NCI-H128 (cell line): ENCODE measurements around the gene SLC6A4.
"Not testable (repeated sequence)": the region's sequence is repeated elsewhere in the genome, so short reads cannot be mapped to it uniquely, and the experiment has no call there.

ENCODE experiments used
- DNase-seq: peaks from one replicate; lab custom pipeline; 2025; ENCODE audit not compliant: unreplicated experiment; lab: John Stamatoyannopoulos, UW

SLC6A4 gene

GRCh38 chr17:30220414-30220813, 15.1 kb downstream of the SLC6A4 start:
- no peak for DNase-seq

DNA sequence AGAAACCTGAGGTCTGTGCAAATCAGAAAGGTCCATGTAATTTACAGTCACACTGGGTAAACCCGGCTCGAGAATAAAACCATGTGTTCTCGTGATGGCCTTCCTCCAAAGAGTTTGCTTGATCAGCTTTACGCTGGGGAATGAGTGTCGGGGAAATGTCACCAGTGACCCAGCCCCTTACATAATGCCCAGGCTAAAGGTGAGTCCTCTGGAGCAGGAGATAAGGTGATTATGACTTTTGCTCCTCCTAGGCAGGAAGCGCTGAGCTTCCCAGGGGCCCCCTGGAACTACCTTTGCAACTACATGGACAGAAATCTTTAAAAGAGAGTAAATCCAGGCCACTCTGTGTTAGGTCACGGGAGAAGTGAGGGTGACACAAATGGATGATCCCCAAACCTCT, 15.7 kb downstream of the SLC6A4 start:
- DNase-seq: no peak

- no peak for DNase-seq
Observed at GRCh38 chr17:30219315-30219714, 16.2 kb downstream of the SLC6A4 start.

- DNase-seq: no peak
Observed at GRCh38 chr17:30218799-30219198, 16.7 kb downstream of the SLC6A4 start.

GRCh38 chr17:30217746-30218245, 17.7 kb downstream of the SLC6A4 start:
- no peak for DNase-seq

DNA sequence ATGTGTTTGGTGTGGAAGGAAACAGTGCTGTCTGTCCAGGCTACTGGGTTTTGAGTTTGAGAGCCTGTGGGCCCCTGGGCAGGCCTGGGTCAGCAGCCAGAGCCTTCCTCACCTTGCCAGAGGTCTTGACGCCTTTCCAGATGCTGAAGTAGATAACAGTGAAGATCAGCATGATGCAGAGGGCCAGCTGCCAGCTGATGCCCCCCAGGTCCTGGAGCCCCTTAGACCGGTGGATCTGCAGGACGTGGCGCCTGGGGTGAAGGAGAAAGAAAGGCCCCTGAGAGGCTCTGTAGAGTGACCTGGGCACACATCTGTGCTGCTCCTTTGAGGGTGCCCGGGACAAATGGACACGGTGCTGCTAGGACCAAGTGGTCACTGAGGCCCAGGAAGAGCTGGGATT, 18.4 kb downstream of the SLC6A4 start:
- DNase-seq: no peak

DNA sequence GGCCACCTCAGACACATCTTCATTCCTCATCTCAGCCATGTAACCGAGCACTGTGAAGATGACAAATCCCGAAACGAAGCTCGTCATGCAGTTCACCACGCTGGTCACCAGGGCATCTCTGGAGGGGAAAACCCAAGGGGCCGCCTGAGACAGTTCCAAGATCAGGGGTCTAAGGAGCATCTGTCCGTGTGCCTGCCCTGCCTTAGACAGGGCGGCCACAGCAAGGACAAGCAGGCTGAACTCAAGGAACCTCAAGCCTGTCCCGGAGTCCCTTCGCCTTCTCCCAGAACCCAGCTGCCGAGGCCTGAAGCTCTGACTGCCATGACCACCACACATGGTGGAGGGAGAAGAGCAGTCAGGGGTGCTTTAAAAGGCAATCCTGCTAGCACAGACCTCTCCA, 22.7 kb downstream of the SLC6A4 start:
- no peak for DNase-seq

DNA sequence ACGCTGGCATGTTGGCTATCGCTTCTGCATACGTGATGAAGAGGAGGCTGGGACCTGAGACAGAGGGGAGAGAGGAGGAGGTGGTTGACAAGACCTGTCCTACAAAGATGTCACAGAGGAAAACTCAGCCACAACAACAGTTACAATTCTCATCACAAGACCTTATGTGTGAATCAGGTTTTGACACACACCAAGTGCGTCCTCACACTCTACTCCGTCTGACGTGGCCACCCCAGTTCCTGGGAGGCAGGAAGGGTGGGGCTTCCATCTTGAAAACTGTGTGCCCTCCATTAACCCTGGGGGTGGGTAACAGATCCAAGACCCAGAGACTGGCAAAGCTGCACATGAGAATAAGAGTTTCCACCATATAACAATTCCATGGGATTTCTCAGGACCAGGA, 24.1 kb downstream of the SLC6A4 start:
- DNase-seq: no peak

- no peak for DNase-seq
Observed at GRCh38 chr17:30210901-30211300, 24.6 kb downstream of the SLC6A4 start.

DNA sequence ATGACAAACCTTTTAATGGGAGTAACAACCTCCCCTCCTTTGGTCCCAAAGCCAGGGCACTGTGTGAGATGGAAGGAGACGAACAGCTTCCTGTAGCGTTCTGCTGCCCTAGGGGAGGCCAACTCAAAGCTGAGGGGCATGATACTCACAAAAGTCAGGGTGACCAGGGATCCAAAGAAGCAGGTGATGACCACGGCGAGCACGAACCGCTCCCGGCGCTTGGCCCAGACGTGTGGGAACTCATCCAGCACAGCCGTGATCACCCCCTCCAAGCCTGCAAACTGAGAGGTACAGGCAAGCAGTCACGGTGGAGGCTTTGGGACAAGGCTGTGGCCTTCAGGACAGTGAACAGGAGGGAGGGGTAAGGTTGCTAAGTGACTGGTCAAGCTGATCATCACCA, 25.1 kb downstream of the SLC6A4 start:
- no peak for DNase-seq

GRCh38 chr17:30209930-30210329, 25.6 kb downstream of the SLC6A4 start:
- DNase-seq: no peak

- DNase-seq: no peak
Observed at GRCh38 chr17:30208214-30208613, 27.3 kb downstream of the SLC6A4 start.

DNA sequence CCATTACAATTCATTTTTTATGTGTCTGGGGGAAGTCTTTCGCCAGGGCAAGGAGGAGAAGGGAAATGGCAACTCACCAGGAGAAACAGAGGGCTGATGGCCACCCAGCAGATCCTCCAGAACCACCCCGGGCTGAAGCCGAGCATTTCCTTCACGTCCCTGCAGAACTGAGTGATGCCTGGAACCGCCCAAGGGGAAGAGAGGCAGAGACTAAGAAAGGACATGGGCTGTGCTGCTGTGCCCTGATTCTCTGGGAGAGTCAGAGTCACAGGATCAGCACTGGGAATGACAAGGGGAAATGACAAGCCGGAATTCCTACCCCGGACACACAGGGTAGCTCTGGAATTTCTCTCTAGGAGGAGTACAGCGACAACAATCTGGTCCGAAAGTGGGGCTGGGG, 27.8 kb downstream of the SLC6A4 start:
- no peak for DNase-seq

GRCh38 chr17:30203471-30203981, 32.0 kb downstream of the SLC6A4 start:
- DNase-seq: no peak

DNA sequence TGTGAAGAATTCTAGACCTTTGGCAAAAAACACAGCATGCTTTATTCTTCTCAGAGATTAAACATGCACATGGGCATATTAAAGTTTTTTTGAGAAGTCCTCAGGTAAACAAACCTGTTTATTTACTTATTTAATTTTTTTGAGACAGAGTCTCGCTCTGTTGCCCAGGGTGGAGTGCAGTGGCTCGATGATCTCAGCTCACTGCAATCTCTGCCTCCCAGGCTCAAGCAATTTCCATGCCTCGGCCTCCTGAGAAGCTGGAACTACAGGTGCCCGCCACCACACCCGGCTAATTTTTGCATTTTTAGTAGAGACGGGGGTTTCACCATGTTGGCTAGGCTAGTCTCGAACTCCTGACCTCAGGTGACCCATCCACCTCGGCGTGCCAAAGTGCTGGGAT, 34.8 kb downstream of the SLC6A4 start:
- not testable (repeated sequence) for DNase-seq

- DNase-seq: no peak
Observed at GRCh38 chr17:30200106-30200505, 35.4 kb downstream of the SLC6A4 start.

GRCh38 chr17:30199600-30199999, 35.9 kb downstream of the SLC6A4 start:
- DNase-seq: no peak

GRCh38 chr17:30197416-30197815, 38.1 kb downstream of the SLC6A4 start:
- DNase-seq: no peak

- DNase-seq: no peak
Observed at GRCh38 chr17:30196504-30196903, 39.0 kb downstream of the SLC6A4 start.

DNA sequence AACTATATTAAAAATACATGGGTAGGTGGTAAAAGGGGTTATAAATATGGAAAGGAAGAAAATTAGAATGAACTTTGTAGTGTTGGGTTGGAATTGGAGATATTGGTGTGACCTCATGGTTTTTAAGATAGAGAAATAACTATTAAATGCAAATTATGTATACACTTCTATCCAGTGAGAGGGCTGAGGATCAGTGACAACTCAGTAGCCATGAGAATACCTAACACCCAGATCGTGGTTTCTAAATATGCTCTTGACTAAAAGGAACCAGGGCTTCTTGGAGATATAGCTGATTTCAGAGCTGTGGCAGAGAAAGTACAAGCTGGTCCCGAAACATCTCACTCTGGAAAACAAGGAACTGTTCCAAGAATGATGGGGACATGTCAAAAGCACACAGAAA, 44.4 kb downstream of the SLC6A4 start:
- no peak for DNase-seq

- DNase-seq: no peak
Observed at GRCh38 chr17:30188211-30188939, 47.1 kb downstream of the SLC6A4 start.

GRCh38 chr17:30187573-30187972, 47.9 kb downstream of the SLC6A4 start:
- DNase-seq: no peak

- no peak for DNase-seq
Observed at GRCh38 chr17:30186761-30187160, 48.7 kb downstream of the SLC6A4 start.
